Nephron (organoid): ENCODE results near the gene WIPF3.
"Not testable (repeated sequence)": the region's sequence is repeated elsewhere in the genome, so short reads cannot be mapped to it uniquely, and the experiment has no call there.

Experiments used
- H3K27ac Mint-ChIP-seq, 3 experiments: 2 replicates each; pipeline ENCODE4 v1.8.0; 2020; ENCODE audit warnings: mixed read lengths in 3 of 3, mild to moderate bottlenecking in 2 of 3, moderate library complexity in 1 of 3
- H3K27me3 Mint-ChIP-seq: 2 replicates; pipeline ENCODE4 v1.8.0; 2021; ENCODE audit warnings: low read depth, mild to moderate bottlenecking, moderate library complexity, mixed read lengths
- H3K36me3 Mint-ChIP-seq: 2 replicates; pipeline ENCODE4 v1.8.0; 2020; ENCODE audit warnings: low read depth, mixed read lengths
- H3K4me1 Mint-ChIP-seq: 2 replicates; pipeline ENCODE4 v1.8.0; 2020; ENCODE audit warnings: mixed read lengths
- H3K4me3 Mint-ChIP-seq, 3 experiments: 2 replicates each; pipeline ENCODE4 v1.8.0; 2020; ENCODE audit warnings: mild to moderate bottlenecking in 3 of 3, mixed read lengths in 3 of 3, moderate library complexity in 2 of 3
- H3K9me3 Mint-ChIP-seq: 2 replicates; pipeline ENCODE4 v1.8.0; 2020; ENCODE audit warnings: mixed read lengths
- CTCF ChIP-seq, 3 experiments: fragments of 200-600 bp; sonication (generic); IDR thresholded peaks; one replicate each; pipeline ENCODE4 v1.5.0; 2021; ENCODE audit warnings: antibody characterized with exemption in 3 of 3; ENCODE audit not compliant: unreplicated experiment in 3 of 3

Gene WIPF3

GRCh38 chr7:29958667-29959358 lies 152.5 kb downstream of the WIPF3 start:
- peaks cover 75% of the 10 kb centered on the region for H3K36me3 Mint-ChIP-seq
- peak overlapping the region in 1 of 3 experiments; percentile 31 for H3K27ac Mint-ChIP-seq
- peaks cover 27% of the 10 kb centered on the region for H3K4me1 Mint-ChIP-seq
- H3K9me3 Mint-ChIP-seq, result no peaks in the 10 kb centered on the region
- peaks cover 4% of the 10 kb centered on the region for H3K27me3 Mint-ChIP-seq
- no peak for TF ChIP-seq CTCF (IDR thresholded peaks at IDR 0.05; ENCODE audit: unreplicated experiment in 3 of 3)
- no peak overlapping the region for H3K4me3 Mint-ChIP-seq

- not testable (repeated sequence) for H3K9me3 Mint-ChIP-seq, H3K4me3 Mint-ChIP-seq, H3K27me3 Mint-ChIP-seq, H3K27ac Mint-ChIP-seq
- Mint-ChIP-seq H3K4me1 (peaks cover 23% of the 10 kb centered on the region), H3K36me3 (peaks cover 75% of the 10 kb centered on the region)
Observed at GRCh38 chr7:29961611-29962010, 155.3 kb downstream of the WIPF3 start.

GRCh38 chr7:29962035-29962434 lies 155.7 kb downstream of the WIPF3 start:
- H3K27ac Mint-ChIP-seq, result no peak overlapping the region
- no peak overlapping the region for H3K4me3 Mint-ChIP-seq
- H3K9me3 Mint-ChIP-seq, result no peaks in the 10 kb centered on the region

GRCh38 chr7:29965030-29965429 lies 158.7 kb downstream of the WIPF3 start:
- H3K9me3 Mint-ChIP-seq, result no peaks in the 10 kb centered on the region
- no peaks in the 10 kb centered on the region for H3K27me3 Mint-ChIP-seq
- H3K4me1 Mint-ChIP-seq, result peaks cover 10% of the 10 kb centered on the region
- H3K27ac Mint-ChIP-seq, result no peak overlapping the region
- no peak overlapping the region for H3K4me3 Mint-ChIP-seq
- TF ChIP-seq CTCF (IDR thresholded peaks at IDR 0.05; ENCODE audit: unreplicated experiment in 3 of 3), result no peak
- peaks cover 81% of the 10 kb centered on the region for H3K36me3 Mint-ChIP-seq

More at GRCh38 chr7:29962035-29962434, 155.7 kb downstream of the WIPF3 start:
- Mint-ChIP-seq H3K27me3 (peaks cover 4% of the 10 kb centered on the region), H3K36me3 (peaks cover 79% of the 10 kb centered on the region), H3K4me1 (peaks cover 22% of the 10 kb centered on the region)
- no peak for TF ChIP-seq CTCF (IDR thresholded peaks at IDR 0.05; ENCODE audit: unreplicated experiment in 3 of 3)
